IPS DF 4.7 (cell line): ENCODE data around the gene PPFIA1.

Experiments used
- DNase-seq: peaks from one replicate; pipeline ENCODE4 v3.0.0-alpha.2; 2013; ENCODE audit warnings: low spot score; ENCODE audit errors: extremely low read depth

The PPFIA1 gene

DNA sequence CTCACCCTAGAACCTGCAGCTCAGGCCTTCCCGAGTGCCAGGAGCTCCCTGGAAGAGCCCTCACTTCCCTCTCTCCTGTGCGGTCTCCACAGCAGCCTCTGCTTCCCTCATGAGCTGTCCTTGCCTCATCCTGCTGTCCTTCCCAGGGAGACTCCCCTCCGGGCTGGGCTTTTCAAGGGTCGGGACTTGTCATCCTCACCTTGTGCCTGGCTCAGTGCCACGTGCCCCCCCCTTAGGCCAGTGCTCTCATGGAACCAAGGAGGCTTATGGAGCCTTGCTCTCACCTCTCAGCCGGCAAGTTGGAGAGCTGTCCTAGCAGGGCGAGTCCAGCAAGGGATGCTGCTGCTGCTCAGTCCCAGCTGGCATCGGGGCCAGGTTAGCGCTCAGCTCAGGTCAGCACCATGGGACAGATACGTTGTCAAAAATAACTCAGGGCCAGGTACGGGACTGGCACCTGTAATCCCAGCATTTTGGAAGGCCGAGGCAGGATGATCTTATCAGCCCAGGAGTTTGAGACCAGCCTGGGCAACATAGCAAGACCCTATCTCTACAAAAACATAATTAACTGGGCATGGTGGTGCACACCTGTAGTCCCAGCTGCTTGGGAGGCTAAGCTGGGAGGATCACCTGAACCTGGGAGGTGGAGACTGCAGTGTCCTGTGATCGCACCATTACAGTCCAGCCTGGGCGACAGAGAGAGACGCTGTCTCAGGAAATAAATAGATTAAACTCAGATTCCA is 141.4 kb downstream of the PPFIA1 start:
- DNase-seq, result no peak

DNA sequence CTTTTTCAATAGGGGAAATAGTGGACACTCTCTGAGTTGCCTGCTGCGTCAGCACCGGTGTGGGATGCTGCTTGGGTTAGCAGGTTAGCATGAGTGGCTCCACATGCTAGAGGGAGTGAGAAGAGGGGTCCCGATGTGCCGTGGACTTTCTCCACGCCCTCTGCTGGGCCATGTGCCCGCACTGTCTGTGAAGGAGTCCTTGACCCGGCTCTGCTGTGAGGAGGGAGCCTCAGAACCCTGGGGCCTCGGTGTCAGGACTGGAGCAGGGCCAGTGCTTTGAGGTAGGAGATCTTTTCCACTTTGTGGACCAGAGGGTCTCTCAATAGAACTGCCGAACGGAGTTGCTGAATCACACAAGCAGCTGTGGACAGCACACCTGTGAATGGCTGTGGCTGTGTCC is 142.7 kb downstream of the PPFIA1 start:
- no peak for DNase-seq

DNA sequence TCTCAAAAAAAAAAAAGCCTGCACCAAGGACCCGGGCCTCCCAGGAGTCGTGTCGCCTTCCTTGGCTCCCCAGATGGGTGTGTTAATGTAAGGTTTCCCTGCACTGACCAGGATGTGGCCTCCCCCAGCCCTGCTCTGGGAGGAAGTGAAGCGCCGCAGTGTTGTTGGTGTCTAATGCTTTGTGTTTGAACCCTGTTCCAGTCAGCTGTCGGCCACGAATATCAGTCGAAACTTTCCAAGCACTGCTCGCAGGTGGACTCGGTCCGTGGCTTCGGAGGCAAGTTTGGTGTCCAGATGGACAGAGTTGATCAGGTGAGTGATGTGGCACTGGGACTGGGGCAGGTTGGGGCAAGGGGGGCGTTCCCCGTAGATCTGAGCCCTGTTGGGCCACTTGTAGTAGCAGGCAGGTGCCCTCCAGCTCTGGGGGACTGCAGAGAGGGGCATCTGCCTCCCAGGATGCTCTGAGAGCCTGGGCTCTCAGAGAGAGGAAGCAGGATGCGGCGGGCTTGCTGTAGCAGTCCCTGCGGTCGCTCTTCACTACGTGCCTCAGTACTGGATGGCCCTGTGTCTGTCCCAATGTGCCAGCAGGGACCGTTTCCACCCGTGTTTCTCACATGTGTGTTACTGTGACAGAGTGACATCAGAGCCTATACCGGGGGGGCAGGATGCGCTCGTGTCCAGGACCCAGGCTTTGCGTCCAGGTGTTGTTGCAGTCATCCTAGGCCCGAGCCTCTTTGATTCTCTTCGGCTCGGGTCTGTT is 144.0 kb downstream of the PPFIA1 start:
- DNase-seq, result no peak

DNA sequence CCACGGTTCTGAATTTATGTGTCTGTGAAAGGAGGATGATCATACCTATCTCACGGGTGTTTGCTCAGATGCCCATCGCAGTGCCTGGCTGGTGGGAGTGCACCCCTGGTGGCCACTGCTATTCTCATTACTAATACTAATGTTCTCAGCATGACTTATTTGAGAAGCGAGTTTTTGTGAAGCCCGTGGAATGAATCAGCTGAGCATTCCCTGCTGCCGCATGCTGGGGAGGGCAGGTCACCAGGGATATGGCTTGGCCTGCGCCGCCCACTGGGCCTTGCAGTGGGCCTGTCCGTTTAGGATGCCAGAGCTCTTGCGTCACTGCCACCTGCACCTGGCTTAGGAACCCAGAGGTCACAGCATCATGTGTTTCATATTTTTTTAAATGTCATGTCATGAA is 144.7 kb downstream of the PPFIA1 start:
- no peak for DNase-seq

DNA sequence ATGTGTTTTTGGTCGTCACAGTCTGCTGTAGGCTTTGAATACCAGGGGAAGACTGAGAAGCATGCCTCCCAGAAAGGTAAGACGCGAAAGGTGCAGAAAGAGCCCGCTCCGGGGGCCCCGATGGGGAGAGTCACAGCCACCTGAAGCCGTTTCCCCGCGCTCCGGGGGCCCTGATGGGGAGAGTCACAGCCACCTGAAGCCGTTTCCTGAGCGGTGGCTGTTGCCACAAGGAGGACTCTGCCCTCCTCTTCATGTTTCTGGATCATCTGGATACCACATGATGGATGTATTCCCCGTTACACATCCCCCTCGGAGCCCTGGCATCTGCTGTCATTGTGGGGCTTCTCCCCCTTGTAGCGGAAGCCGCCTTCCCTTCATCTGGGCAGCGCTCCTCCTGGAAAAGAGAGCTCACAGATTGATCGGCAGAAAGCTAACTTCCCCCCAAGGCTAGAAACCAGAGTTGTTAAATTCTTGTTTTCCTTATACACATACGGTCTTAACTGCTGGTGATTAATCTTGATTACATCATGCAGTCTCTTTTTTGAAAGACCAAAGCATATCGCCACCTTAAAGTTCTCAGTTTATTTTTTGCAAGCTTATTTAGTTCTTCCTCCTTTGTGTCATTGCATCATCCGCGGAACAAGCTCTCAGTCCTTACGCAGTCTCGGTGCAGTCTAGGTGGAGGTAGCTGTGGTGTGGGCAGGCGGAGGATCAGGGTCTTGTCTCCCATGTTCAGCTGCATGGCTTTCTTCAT is 145.3 kb downstream of the PPFIA1 start:
- DNase-seq, result no peak

DNA sequence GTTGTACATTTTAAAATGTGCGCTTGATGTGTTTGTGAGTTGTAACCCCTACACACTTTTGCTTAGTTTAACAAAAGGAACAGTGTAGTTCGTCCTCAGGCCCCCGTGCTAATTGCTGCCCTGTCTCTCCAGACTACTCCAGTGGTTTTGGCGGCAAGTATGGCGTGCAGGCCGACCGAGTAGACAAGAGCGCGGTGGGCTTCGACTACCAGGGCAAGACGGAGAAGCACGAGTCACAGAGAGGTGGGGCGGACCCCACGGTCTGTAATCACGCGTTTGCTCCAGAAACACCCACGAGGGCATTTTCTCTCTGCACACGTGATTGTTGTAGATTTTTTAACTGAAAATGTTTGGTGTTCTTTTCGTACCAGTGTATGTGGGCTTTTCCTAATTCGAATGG is 146.4 kb downstream of the PPFIA1 start:
- DNase-seq, result no peak

DNA sequence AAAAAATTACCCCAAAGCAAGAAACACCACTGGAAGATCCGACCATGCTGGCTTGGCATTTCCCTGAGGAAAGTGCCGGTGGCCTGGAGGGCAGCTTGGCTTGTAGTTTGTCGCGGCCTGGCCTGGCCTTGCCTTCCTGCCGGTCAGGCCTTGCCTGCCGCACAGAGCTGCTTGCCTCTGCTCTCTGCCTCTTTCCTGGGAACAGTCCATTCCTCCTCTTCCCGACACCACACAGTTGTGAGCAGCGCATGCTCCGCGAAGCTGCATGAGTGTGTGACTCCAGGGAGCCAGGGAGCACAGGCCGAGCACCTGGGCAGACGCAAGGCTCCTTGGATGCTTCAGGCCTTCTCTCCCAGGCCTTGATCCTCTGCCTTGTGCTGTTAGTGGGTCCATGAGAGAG is 147.6 kb downstream of the PPFIA1 start:
- no peak for DNase-seq

DNA sequence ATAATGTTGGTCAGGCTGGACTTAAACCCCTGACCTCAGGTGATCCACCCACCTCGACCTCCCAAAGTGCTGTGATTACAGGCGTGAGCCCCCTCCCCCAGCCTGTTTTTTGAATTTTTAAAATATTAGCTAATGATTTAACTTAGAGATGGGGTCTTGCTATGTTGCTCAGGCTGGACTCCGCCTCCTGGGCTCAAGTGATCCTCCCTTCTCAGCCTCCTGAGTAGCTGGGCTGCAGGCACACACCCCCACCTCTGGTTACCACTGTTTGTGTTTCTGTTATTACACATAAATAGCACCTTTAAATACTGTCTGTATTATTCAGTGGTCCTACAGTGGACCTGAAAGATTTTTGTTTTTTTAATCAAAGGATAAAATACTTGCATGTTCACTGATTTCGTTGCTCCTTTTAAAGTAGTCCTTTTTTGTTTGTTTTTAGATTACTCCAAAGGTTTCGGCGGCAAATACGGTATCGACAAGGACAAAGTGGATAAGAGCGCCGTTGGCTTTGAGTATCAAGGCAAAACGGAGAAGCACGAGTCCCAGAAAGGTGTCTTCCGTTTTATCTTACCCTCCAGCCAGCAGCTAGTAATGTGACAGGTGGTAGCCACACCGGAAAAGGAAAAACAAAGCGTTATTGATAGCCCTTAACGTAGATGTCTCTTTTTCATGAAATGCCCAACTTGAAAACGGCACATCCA is 149.0 kb downstream of the PPFIA1 start:
- no peak for DNase-seq

DNA sequence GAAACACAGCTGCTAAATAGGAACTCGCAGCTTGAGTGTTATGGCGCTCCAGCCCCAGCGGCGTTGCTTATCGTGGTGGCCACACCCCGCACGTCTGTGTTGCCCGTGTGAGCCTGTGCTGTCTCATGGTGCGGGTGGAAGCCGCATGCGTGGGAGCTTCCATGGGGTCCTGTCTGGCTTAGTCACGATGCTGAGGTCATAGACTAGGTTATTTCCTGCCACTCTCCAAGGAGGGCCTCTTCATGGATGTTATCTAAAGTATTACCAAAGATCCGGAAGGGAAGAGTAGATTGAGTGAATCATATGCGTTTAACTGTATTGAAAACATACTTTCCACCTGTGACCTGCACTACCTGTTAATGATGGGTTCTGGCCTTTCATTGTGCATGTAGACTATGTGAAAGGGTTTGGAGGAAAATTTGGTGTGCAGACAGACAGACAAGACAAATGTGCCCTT is 149.5 kb downstream of the PPFIA1 start:
- DNase-seq, result no peak

DNA sequence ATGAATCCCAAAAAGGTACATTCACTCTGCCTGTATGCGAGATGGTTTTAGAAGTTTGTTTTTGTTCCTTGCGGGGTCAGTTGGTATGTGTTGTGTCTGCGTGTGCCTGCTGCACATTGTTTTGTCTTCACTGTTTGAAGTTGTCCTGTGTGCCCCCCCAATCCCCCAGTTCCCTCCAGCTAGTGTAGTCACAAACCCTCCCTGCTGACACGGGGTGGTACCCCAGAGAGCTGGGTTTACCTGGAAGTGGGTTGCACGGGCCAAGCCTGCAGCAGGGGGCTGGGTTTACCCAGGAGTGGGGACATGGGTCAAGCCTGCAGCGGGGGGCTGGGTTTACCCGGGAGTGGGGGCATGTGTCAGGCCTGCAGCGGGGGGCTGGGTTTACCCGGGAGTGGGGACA is 150.0 kb downstream of the PPFIA1 start:
- no peak for DNase-seq

DNA sequence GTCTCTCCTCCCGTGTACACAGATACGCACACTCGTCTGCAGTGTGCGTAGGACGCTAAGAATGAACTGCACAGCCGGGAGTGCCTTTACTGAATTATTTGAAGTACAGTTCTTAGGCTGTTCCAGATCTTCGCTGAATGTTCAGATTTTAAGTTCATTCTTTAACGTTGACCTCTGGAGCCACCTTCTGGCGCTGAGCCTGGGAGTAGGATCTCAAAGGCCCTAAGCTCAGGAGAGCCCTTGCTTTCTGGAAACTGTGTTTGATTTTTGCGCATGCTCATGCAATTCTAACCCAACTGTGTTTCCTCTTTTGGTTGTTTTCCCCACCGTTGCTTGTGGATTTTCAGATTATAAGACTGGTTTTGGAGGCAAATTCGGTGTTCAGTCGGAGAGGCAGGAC is 150.6 kb downstream of the PPFIA1 start:
- DNase-seq, result no peak

DNA sequence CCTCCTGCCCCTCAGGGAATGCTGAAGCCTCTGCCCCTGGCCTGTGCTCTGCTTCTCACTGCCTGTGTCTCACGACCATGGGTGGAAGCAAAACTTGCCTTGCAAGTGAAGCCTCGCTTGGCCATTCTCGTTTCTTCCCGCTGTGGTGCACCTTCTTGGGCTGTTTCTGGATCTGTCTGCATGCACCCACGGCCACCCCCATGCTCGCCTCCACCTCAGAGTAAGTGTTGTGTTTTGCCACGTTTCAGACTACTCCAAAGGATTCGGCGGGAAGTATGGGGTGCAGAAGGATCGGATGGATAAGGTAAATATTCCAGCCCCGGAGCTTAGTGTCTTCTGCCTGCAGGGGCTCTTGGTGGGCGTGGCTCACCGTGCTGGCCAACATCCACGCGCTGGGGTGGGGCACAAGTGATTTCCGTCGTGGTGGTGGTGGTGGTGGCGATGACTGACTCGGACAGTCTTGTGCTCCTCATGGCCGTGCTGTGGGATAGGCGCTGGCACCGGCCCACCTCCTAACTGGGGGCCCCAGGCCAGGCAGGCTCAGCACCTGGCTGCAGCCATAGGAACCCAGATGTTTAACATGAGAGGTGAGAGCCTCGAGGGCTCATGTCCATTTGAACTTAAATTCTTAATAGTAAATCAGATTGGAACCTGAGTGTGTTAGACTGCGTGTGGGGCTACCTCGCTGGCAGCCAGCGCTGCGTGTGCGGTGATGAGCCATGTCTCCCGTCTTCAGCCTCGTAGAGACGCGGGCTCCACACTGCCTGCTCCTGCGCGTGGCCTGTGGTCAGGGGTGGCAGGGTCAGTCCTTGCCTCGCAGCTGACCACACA is 152.4 kb downstream of the PPFIA1 start:
- no peak for DNase-seq

DNA sequence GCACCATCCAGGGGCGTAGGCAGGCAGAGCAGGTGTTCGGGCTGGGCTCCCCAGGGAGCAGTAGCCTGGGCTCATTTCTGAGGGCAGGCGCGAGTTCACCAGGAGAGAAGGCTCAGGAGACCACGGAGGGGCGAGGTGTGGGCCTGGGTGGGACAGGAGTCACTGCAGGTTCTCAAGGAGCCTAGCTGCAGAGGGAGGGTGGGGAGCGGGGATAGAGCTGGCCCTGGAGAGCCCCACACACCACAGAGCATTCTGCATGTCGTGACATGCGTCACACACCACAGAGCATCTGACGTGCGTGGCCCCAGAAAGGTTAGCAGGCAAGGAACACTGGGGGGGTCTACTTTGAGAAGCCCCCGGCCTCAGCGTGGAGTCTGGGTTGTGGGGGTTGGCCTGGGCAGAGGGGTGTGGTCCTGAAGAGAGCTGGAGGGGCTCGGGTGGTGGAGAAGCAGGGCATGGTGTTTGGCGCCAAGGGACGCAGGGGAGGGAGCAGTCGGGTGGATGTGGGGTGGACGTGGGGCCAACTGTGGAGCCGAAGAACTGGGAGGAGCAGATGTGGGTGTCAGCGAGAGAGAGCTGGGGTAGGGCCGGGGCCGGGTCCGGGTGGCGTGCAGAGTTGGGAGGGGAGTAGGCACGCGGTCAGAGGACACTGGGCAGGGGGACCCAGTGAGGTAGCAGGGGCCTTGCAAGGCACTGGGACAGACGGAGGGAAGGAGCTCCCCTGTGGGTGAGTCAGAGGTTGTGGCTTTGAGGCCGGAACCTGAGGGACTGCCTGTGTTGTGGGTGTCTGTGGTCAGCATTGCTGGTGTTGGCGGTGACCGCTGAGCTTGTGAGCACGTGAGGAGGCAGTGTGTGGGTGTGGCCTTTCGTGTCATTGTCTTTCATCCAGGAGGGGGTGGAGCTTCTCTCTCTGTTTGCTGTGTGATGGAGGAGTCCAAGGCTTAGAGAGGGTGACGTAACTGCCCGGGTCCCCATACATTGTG is 153.3 kb downstream of the PPFIA1 start:
- no peak for DNase-seq

DNA sequence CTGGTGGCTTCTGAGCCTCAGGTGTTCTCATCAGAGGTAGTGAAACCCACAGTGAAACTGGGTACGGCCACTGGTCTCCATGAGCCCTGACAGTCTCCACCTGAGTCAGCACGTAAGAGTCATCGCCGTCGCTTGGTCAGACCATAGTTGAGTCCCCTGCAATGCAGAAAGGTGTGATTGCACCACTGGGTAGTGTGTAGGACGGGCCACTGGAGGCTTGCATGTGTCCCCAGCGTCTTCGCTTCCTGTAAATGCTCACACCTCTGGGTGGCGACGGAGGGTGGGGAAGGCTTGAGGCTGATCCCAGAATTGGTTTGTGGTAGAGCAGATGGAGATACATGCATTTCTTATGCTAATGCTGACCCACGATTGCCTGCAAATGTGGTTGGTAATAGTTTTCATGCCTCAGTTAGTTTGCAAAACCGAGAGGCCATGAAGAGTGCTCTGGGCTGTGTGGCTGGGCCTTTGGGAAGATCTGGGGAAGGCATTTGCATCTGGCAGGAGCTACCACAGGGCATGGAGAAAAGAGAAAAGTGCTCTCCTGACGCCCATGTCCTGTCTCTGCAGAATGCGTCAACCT is 154.4 kb downstream of the PPFIA1 start:
- DNase-seq, result no peak

DNA sequence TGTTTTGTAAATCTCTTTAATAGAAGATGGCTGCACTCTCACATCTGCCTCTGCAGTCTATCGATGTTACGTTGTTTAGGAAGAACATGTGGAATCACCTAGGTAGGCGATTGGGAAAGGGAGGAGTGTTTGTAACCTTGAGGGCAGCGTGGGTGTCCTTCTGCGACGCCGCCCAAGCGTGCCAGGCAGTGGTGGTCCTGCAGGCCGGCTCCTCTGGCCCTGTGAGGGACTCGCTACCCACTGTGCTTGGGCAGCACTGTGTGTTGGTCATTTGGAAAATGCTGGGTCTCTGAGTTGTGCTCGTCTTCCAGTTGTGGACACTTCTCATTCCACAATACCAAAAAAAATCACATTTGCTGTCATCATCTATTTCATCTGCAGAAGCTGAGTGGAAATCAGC is 156.9 kb downstream of the PPFIA1 start:
- no peak for DNase-seq

DNA sequence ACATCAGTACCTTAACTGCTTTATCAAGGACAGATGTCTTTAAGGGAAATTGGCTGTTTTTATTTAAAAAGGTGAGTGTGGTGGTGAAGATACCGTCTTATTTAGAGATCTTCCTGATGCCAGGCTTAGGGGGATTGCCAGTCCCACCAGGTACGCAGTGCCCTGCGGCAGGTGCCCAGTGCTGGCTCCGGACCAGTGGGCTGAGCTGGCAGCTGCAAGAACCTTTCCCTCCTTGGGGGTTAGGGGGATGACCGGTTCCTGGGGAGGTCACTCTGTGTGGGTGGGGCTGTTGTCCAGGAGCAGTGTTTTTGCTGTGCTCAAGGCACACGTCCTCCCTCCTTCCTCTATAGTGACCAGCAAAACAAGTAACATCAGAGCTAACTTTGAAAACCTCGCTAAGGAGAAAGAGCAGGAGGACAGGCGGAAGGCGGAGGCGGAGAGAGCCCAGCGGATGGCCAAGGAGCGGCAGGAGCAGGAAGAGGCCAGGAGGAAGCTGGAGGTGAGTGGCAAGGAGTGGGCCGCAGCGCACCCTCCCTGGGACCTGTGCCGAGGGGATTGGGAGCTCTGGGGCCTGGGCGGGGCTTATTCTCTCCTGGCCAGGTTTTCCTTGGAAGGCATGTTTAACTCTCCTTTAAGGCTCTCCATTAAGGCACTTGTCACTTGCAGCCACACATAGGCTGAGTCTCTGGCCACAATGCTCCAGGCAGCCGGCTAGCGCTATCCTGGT is 158.4 kb downstream of the PPFIA1 start:
- no peak for DNase-seq

DNA sequence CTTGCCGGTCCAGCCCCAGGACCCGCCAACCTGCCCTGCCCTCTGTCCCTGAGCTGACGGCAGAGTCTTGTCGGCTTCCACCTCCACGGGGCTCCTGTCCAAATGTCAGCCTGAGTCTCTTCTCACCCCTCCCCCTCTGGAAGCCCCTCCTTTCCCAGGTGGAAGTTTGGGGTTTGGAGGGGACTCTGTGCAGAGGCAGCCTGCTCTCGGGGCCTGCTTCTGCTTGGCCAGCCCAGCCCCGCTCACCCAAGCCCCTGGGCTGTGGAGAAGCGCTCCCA is 158.9 kb downstream of the PPFIA1 start:
- no peak for DNase-seq

DNA sequence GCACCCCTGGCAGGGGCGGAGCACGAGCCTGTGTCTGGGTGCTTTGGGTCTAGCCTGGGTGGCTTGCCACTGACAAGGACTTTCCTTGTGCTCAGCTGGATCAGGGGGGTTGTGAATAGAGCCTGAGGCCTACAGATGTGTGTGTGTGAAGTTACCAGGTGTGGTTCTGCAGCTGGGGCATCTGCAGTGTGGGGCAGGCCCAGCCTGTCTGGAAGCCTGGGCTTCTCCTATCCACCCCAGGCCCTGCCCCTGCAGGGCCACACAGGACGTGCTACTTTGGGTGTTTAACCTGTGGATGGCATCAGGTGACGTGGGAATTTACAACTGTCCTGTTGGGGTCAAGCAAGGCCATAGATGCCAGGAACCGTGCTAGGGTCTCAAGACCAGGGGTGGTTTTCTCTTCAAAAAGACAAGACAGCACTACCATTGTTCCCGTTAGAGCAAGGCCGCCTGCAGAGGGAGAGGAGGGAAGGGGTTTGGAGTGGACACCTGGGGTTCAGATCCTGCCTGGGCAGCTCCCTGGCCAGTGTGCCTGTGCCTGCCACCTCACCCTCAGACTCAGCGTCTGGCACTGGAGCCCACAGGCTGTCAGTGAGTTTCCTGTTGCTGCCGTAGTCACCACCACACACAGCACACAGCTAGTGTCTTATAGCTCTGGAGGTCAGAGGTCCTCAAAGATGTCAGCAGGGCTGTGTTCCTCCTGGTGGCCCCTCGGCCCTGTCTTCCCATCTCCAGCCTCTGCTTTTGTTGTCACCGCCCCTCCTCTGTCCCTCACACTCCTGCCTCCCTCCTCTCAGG is 159.4 kb downstream of the PPFIA1 start:
- no peak for DNase-seq
